Fibroblast of lung (primary cell): ENCODE data around the gene RAP1GAP2. TPM values are rescaled to one million over a fixed set of nuclear protein-coding genes. Genes with fewer than 3 reads are reported as not detected.

Experiments
- DNase-seq, 2 donors: peaks; one replicate each; pipeline versions ENCODE4 v3.0.0 to v3.0.0-alpha.2; 2010; ENCODE audit warnings: low read depth in 2 of 2
- H2AFZ ChIP-seq: 2 replicates; pipeline ENCODE4 v1.5.1; 2012; ENCODE audit warnings: low read length, control low read depth, inconsistent platforms
- H3K27ac ChIP-seq: 2 replicates; pipeline ENCODE4 v1.5.1; 2011; ENCODE audit warnings: low read length, control low read depth; ENCODE audit not compliant: insufficient read depth
- H3K27me3 ChIP-seq: 2 replicates; pipeline ENCODE4 v1.5.1; 2011; ENCODE audit warnings: mild to moderate bottlenecking, low read length; ENCODE audit not compliant: control insufficient read depth, insufficient read depth
- H3K36me3 ChIP-seq: 2 replicates; pipeline ENCODE4 v1.5.1; 2011; ENCODE audit warnings: low read length; ENCODE audit not compliant: control insufficient read depth, insufficient read depth
- H3K4me1 ChIP-seq: 2 replicates; pipeline ENCODE4 v1.5.1; 2011; ENCODE audit warnings: low read length; ENCODE audit not compliant: control insufficient read depth, insufficient read depth; ENCODE audit errors: extremely low read depth
- H3K4me2 ChIP-seq: 2 replicates; pipeline ENCODE4 v1.5.1; 2011; ENCODE audit warnings: low read length, control low read depth; ENCODE audit not compliant: insufficient read depth; ENCODE audit errors: extremely low read depth
- H3K4me3 ChIP-seq, 4 experiments: fragments of 200-600 bp in 1 of 4; sonication (generic) in 1 of 4; replicated peaks in 1 of 4; 2 replicates each; pipeline ENCODE4 v1.5.1; 2011 to 2016; ENCODE audit warnings: low read length in 4 of 4, low read depth in 3 of 4, mild to moderate bottlenecking in 3 of 4, control low read depth in 2 of 4, inconsistent platforms in 1 of 4, mixed read lengths in 1 of 4; ENCODE audit not compliant: insufficient read depth in 1 of 4; ENCODE audit errors: control extremely low read depth in 1 of 4
- H3K79me2 ChIP-seq: 2 replicates; pipeline ENCODE4 v1.5.1; 2012; ENCODE audit warnings: mild to moderate bottlenecking, low read length, inconsistent platforms; ENCODE audit not compliant: control insufficient read depth, insufficient read depth
- H3K9ac ChIP-seq: 2 replicates; pipeline ENCODE4 v1.5.1; 2011; ENCODE audit warnings: mild to moderate bottlenecking, low read length, control low read depth; ENCODE audit not compliant: insufficient read depth
- H3K9me3 ChIP-seq: 2 replicates; pipeline ENCODE4 v1.5.1; 2012; ENCODE audit warnings: low read depth, low read length; ENCODE audit not compliant: control insufficient read depth, insufficient read depth
- H4K20me1 ChIP-seq: 2 replicates; pipeline ENCODE4 v1.5.1; 2011; ENCODE audit warnings: low read length; ENCODE audit not compliant: control insufficient read depth, insufficient read depth; ENCODE audit errors: extremely low read depth
- EZH2 ChIP-seq: IDR thresholded peaks from 2 replicates; pipeline ENCODE4 v1.5.1; 2012; ENCODE audit warnings: low read length, control low read depth, mild to moderate bottlenecking; ENCODE audit errors: missing control alignments
- polyA plus RNA-seq, 2 donors: library from polyadenylated mRNA; depleted of rRNA in 1 of 2; stranded (reverse) in 1 of 2; unstranded in 1 of 2; fragments of >200 nt; gene quantifications; 2 replicates each; pipeline ENCODE4 v1.2.1, GENCODE V29; 2011 to 2012; ENCODE audit warnings: missing spikeins in 1 of 2
- total RNA-seq: library from RNA; depleted of rRNA; stranded (reverse); fragments of >200 nt; gene quantifications from 2 replicates; pipeline ENCODE4 v1.2.1, GENCODE V29; 2014
- TF ChIP-seq, protein P1 (sequence below), 2 donors: IDR thresholded peaks in 1 of 2; conservative IDR thresholded peaks in 1 of 2; 1 replicate in 1 of 2; 2 replicates in 1 of 2; pipeline ENCODE4 v1.5.1; 2011 to 2012; ENCODE audit warnings: low read length in 2 of 2, control low read depth in 1 of 2, inconsistent platforms in 1 of 2, low read depth in 1 of 2, mild to moderate bottlenecking in 1 of 2

RAP1GAP2 gene
- total and polyA plus RNA-seq, 2 donors (not counting 1 experiment from before 2014, with no cell fraction given), result 0.33 to 0.99 TPM

DNA sequence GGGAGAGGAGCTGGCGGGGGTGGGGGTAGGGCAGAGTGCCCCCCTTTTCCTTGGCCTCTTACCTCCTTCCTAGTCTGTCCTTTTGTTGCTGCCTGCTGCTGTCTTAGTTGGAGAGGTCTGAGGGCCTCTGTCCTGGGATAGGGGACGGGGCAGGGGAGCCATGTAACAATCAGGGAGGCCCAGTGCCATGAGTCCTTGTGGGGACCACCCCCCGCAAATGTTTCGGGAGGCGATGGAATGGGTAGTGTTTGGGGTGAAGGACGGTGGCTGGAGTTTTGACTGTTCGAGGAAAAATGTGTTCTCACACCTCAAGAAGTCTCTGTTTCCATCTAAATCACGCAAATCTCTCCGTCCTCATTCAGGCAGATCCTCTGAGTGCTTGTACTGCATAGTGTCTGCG lies 168.1 kb downstream of the RAP1GAP2 start:
- no peak overlapping the region for H3K9ac ChIP-seq
- H3K9me3 ChIP-seq, result no peaks in the 10 kb centered on the region
- H3K27ac ChIP-seq, result no peak overlapping the region
- no peaks in the 10 kb centered on the region for H3K36me3 ChIP-seq
- no peak overlapping the region for H3K4me3 ChIP-seq
- H3K79me2 ChIP-seq, result no peaks in the 10 kb centered on the region
- TF ChIP-seq, protein P1, sequence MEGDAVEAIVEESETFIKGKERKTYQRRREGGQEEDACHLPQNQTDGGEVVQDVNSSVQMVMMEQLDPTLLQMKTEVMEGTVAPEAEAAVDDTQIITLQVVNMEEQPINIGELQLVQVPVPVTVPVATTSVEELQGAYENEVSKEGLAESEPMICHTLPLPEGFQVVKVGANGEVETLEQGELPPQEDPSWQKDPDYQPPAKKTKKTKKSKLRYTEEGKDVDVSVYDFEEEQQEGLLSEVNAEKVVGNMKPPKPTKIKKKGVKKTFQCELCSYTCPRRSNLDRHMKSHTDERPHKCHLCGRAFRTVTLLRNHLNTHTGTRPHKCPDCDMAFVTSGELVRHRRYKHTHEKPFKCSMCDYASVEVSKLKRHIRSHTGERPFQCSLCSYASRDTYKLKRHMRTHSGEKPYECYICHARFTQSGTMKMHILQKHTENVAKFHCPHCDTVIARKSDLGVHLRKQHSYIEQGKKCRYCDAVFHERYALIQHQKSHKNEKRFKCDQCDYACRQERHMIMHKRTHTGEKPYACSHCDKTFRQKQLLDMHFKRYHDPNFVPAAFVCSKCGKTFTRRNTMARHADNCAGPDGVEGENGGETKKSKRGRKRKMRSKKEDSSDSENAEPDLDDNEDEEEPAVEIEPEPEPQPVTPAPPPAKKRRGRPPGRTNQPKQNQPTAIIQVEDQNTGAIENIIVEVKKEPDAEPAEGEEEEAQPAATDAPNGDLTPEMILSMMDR (conservative IDR thresholded peaks at IDR 0.05 in 1 of 2, IDR thresholded peaks at IDR 0.05 in 1 of 2; ENCODE audit: low read depth in 1 of 2, low read length in 2 of 2), result no peak
- H3K4me2 ChIP-seq, result no peak overlapping the region
- no peaks in the 10 kb centered on the region for H3K4me1 ChIP-seq
- no peaks in the 10 kb centered on the region for H4K20me1 ChIP-seq
- H2AFZ ChIP-seq, result no peak overlapping the region
- no peaks in the 10 kb centered on the region for H3K27me3 ChIP-seq
- no peak for DNase-seq

DNA sequence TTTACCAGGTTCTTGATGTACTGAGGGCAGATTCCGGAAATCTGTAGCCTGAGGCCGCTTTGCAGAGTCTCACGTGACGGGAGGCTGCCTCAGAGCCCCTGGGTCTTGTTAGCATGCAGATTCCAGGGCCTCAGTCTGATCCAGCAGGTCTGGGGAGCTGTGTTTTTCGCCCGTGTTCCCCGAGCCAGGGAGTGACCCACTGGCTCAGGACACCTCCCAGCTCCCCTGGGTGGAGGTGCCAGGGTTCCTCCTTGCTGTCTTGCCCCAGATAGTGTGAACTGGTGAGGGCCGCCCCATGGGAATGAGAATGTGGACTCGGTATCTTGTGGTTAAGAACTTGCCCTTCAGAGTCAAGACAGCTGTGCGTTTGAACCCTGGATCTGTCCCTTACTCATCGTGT lies 168.6 kb downstream of the RAP1GAP2 start:
- TF ChIP-seq, protein P1 (conservative IDR thresholded peaks at IDR 0.05 in 1 of 2, IDR thresholded peaks at IDR 0.05 in 1 of 2; ENCODE audit: low read depth in 1 of 2, low read length in 2 of 2), result no peak
- TF ChIP-seq EZH2, result no peak
- Histone ChIP-seq H3K27ac (no peak overlapping the region), H4K20me1 (no peaks in the 10 kb centered on the region), H3K4me2 (no peak overlapping the region), H3K4me3 (no peak overlapping the region), H3K9ac (no peak overlapping the region), H3K4me1 (no peaks in the 10 kb centered on the region), H2AFZ (no peak overlapping the region), H3K36me3 (no peaks in the 10 kb centered on the region), H3K79me2 (no peaks in the 10 kb centered on the region), H3K9me3 (no peaks in the 10 kb centered on the region), H3K27me3 (no peaks in the 10 kb centered on the region)
- DNase-seq, result no peak

DNA sequence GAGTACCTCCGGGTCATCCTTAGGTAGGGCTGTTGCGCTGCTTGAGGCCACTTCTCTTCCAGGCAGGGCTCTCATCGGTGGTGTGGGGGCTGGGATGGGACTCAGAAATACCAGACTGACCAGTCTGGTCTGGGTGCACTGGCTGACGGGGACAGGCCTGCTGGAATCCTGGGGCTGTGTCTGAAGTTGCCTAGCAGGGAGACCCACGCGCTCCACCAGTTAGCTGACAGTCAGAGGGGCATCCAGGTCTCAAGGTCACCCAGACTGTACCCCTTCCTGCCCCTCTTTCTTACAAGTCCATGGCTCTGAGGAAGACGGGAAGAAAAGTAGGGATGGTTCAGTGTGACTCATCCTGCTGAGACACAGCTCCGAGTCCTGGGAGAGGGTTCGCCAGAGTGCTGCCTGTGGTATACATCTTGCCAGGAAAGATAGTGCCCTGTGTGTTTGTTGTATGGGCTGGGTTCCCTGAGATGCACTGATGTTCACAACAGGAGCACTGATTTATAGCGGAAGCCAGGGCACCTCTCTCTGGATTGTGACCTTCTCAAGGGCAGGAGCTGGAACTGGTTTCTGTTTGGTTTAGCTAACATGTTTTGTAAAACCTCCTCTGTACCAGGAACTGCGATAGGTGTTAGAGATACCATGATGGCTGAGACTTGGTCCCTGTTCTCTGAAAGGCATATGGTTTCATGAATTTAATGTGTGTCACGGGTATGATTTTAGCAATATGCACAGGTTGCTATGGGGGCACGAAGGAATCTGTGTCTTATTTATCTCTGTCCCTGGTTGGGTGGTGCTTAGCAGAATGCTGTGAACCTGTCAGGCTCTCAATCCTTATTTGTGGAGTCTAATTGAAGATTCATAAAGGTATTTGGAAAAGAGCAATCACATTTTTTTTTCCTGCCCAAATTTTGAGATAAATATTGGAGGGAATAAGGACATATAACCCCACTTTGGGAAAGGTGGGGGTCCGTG lies 169.7 kb downstream of the RAP1GAP2 start:
- Histone ChIP-seq H3K27me3 (no peaks in the 10 kb centered on the region), H3K4me3 (no peak overlapping the region), H4K20me1 (no peaks in the 10 kb centered on the region), H2AFZ (no peak overlapping the region), H3K4me1 (no peaks in the 10 kb centered on the region), H3K9ac (no peak overlapping the region), H3K27ac (no peak overlapping the region), H3K4me2 (no peak overlapping the region), H3K9me3 (no peaks in the 10 kb centered on the region), H3K79me2 (no peaks in the 10 kb centered on the region), H3K36me3 (no peaks in the 10 kb centered on the region)
- TF ChIP-seq EZH2, result no peak
- TF ChIP-seq, protein P1 (conservative IDR thresholded peaks at IDR 0.05 in 1 of 2, IDR thresholded peaks at IDR 0.05 in 1 of 2; ENCODE audit: low read depth in 1 of 2, low read length in 2 of 2), result no peak
- peak; percentile 55 to 70 for DNase-seq
